ENCODE results near the gene PPHLN1. TPM values are rescaled to one million over a fixed set of nuclear protein-coding genes. Genes with fewer than 3 reads are reported as not detected.
"Not testable (repeated sequence)": the region's sequence is repeated elsewhere in the genome, so short reads cannot be mapped to it uniquely, and the experiment has no call there.

The PPHLN1 gene
- total RNA-seq, 1 donor from 2014 or later: 95.9 TPM

DNA sequence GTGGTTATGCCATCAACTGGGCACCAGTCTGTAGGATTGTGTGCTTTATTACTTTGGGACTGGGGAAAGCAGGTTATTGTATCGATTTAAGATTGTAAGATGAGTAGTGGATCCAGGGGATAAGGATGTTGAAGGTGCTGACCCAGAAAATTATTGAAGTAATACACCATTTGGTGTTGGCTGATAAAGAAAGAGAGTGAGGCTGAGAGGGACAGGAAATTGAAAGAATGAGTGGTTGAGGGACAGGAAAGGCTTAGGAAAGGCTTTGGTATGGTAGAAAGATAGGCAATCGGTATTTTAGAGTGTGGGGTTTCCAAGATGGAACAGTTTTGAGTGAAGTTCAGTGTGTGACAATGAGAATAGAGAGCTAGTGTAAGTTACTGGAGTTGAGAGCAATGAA lies 12.3 kb downstream of the PPHLN1 start:
- peaks cover 32% of the 10 kb centered on the region for H3K4me1 Mint-ChIP-seq
- ChIA-PET CTCF (no interaction called here), POLR2A (no interaction called here)
- TF ChIP-seq, protein P1, sequence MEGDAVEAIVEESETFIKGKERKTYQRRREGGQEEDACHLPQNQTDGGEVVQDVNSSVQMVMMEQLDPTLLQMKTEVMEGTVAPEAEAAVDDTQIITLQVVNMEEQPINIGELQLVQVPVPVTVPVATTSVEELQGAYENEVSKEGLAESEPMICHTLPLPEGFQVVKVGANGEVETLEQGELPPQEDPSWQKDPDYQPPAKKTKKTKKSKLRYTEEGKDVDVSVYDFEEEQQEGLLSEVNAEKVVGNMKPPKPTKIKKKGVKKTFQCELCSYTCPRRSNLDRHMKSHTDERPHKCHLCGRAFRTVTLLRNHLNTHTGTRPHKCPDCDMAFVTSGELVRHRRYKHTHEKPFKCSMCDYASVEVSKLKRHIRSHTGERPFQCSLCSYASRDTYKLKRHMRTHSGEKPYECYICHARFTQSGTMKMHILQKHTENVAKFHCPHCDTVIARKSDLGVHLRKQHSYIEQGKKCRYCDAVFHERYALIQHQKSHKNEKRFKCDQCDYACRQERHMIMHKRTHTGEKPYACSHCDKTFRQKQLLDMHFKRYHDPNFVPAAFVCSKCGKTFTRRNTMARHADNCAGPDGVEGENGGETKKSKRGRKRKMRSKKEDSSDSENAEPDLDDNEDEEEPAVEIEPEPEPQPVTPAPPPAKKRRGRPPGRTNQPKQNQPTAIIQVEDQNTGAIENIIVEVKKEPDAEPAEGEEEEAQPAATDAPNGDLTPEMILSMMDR (IDR thresholded peaks at IDR 0.05): no peak
- H3K4me3 Mint-ChIP-seq: no peak overlapping the region
- no peak for DNase-seq
- H3K9me3 Mint-ChIP-seq: no peaks in the 10 kb centered on the region
- no peak overlapping the region for H3K27ac Mint-ChIP-seq
- no peaks in the 10 kb centered on the region for H3K27me3 Mint-ChIP-seq
- intact Hi-C loops (cut with micrococcal nuclease): no loop called here
- peaks cover 58% of the 10 kb centered on the region for H3K36me3 Mint-ChIP-seq (ENCODE audit: low read depth)
- no peak for ATAC-seq (ENCODE audit: low read depth)

- TF ChIP-seq, protein P1 (IDR thresholded peaks at IDR 0.05): no peak
- CTCF ChIA-PET: interaction anchor here (0.9 kb wide), 1 partner anchor 30 kb away, joined by 3 read pairs; no protein-coding TSS in a partner anchor
- intact Hi-C loops (cut with micrococcal nuclease): no loop called here
- DNase-seq (no peak), ATAC-seq (ENCODE audit: low read depth) (no peak)
- Mint-ChIP-seq H3K36me3 (ENCODE audit: low read depth) (peaks cover 47% of the 10 kb centered on the region), H3K27ac (no peak overlapping the region), H3K4me1 (peaks cover 31% of the 10 kb centered on the region), H3K27me3 (no peaks in the 10 kb centered on the region), H3K4me3 (no peak overlapping the region), H3K9me3 (no peaks in the 10 kb centered on the region)
- POLR2A ChIA-PET: no interaction called here
Measured at GRCh38 chr12:42342028-42342427, 16.1 kb downstream of the PPHLN1 start.

GRCh38 chr12:42343721-42344120 lies 17.8 kb downstream of the PPHLN1 start:
- peaks cover 32% of the 10 kb centered on the region for H3K4me1 Mint-ChIP-seq
- H3K27me3 Mint-ChIP-seq: no peaks in the 10 kb centered on the region
- ATAC-seq (ENCODE audit: low read depth) (no peak), DNase-seq (no peak)
- no peak overlapping the region for H3K27ac Mint-ChIP-seq
- H3K4me3 Mint-ChIP-seq: no peak overlapping the region
- POLR2A ChIA-PET: no interaction called here
- no peaks in the 10 kb centered on the region for H3K9me3 Mint-ChIP-seq
- H3K36me3 Mint-ChIP-seq (ENCODE audit: low read depth): peaks cover 38% of the 10 kb centered on the region
- TF ChIP-seq, protein P1 (IDR thresholded peaks at IDR 0.05): no peak
- CTCF ChIA-PET: no interaction called here
- intact Hi-C loops (cut with micrococcal nuclease): loop anchor here (2.0 kb wide), 1 partner anchor 17 kb away; no protein-coding TSS in a partner anchor

DNA sequence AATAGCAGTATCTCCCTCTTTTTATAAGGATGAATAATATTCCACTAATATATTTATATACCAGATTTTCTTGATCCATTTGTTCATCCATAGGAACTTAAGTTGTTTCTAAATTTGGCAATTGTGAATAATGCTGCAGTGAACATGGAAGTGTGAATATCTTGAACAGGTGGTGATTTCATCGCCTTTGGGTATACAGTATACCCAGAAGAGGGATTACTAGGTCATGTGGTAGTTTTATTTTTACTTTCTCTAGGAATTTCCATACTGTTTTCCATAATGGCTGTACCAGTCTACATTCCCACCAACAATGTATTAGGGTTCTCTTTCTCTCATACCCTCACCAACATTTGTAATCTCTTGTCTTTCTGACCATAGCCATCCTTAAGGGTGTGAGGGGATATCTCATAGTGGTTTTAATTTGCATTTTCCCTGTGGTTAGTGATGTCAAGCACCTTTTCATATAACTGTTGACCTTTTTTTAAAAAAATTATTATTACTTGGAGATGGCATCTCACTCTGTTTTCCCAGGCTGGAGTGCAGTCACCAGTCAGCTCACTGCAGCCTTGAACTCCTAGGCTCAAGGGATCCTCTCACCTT lies 20.5 kb downstream of the PPHLN1 start:
- TF ChIP-seq, protein P1 (IDR thresholded peaks at IDR 0.05): no peak
- ATAC-seq (ENCODE audit: low read depth): no peak
- H3K9me3 Mint-ChIP-seq: no peaks in the 10 kb centered on the region
- no peak overlapping the region for H3K27ac Mint-ChIP-seq
- CTCF ChIA-PET: no interaction called here
- H3K36me3 Mint-ChIP-seq (ENCODE audit: low read depth): peaks cover 32% of the 10 kb centered on the region
- no peaks in the 10 kb centered on the region for H3K27me3 Mint-ChIP-seq
- intact Hi-C loops (cut with micrococcal nuclease): loop anchor here (2.0 to 5.0 kb wide), 2 partner anchors 20 to 36 kb away; partner anchors contain the start of genes PPHLN1 and ZCRB1
- H3K4me1 Mint-ChIP-seq: peaks cover 28% of the 10 kb centered on the region
- no peak overlapping the region for H3K4me3 Mint-ChIP-seq
- no peak for DNase-seq
- POLR2A ChIA-PET: no interaction called here

DNA sequence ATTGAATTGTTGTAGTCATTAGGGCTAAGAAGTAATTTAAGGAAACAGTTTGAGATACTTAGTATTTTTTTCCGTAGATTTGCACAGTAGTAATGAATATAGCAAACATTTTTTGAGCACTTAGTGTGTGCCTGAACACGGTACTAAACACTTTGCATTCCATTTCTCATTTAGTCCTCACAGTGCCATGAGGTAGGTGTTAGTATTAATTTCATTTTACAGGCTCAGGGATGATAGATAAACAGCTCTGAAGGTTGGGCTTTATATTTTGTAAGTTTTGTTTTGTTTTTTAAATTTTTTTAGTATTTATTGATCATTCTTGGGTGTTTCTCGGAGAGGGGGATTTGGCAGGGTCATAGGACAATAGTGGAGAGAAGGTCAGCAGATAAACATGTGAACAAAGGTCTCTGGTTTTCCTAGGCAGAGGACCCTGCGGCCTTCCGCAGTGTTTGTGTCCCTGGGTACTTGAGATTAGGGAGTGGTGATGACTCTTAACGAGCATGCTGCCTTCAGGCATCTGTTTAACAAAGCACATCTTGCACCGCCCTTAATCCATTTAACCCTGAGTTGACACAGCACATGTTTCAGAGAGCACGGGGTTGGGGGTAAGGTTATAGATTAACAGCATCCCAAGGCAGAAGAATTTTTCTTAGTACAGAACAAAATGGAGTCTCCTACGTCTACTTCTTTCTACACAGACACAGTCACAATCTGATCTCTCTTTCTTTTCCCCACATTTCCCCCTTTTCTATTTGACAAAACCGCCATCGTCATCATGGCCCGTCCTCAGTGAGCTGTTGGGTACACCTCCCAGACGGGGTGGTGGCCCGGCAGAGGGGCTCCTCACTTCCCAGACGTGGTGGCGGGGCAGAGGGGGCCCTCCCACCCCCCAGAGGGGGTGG lies 23.4 kb downstream of the PPHLN1 start:
- Mint-ChIP-seq H3K36me3 (ENCODE audit: low read depth) (peaks cover 27% of the 10 kb centered on the region), H3K4me1 (peaks cover 19% of the 10 kb centered on the region)
- H3K4me3 Mint-ChIP-seq; POLR2A ChIA-PET; H3K9me3 Mint-ChIP-seq; ATAC-seq (ENCODE audit: low read depth); CTCF ChIA-PET; DNase-seq; H3K27me3 Mint-ChIP-seq; H3K27ac Mint-ChIP-seq: not testable (repeated sequence)
- intact Hi-C loops (cut with micrococcal nuclease): loop anchor here (5.0 kb wide), 1 partner anchor 33 kb away; no protein-coding TSS in a partner anchor

- H3K36me3 Mint-ChIP-seq (ENCODE audit: low read depth): peaks cover 26% of the 10 kb centered on the region
- H3K4me1 Mint-ChIP-seq: peaks cover 18% of the 10 kb centered on the region
Measured at GRCh38 chr12:42350021-42350407, 24.0 kb downstream of the PPHLN1 start.

More at GRCh38 chr12:42350021-42350407, 24.0 kb downstream of the PPHLN1 start:
- DNase-seq; H3K4me3 Mint-ChIP-seq; CTCF ChIA-PET; intact Hi-C loops (cut with micrococcal nuclease); H3K27ac Mint-ChIP-seq; H3K27me3 Mint-ChIP-seq; POLR2A ChIA-PET; ATAC-seq (ENCODE audit: low read depth); H3K9me3 Mint-ChIP-seq: not testable (repeated sequence)
